GM12878 (cell line): ENCODE results near the gene CEP76. TPM values are rescaled to one million over a fixed set of nuclear protein-coding genes. Genes with fewer than 3 reads are reported as not detected.
A peak's percentile ranks its signal among the peaks of the same experiment; 100 is the strongest.

ENCODE experiments used
- ATAC-seq: fragments of 200-7000 bp; cut with Tn5 transposase; 3 replicates; pipeline ENCODE4 v1.9.1; 2020; ENCODE audit warnings: mild to moderate bottlenecking, moderate library complexity
- BruUV-seq: library from RNA; stranded (reverse); fragments of 400-500 nt; replicated peaks from 2 replicates; lab custom pipeline; 2021; lab: Mats Ljungman, UMichigan
- CTCF ChIA-PET: fragments of 300-600 bp; sonication (Branson Sonifier 250); formaldehyde crosslinking; extraction: SDS; loops from one replicate; lab custom pipeline; 2021; ENCODE audit warnings: inconsistent platforms; lab: Yijun Ruan, JAX
- POLR2A ChIA-PET: fragments of 350-600 bp; formaldehyde crosslinking; extraction: SDS; loops from one replicate; lab custom pipeline; 2021; ENCODE audit warnings: inconsistent platforms; lab: Charles Lee
- RAD21 ChIA-PET: fragments of 300-600 bp; sonication (Branson Sonifier 250); formaldehyde crosslinking; loops from one replicate; lab custom pipeline; 2023; ENCODE audit warnings: antibody characterized with exemption; ENCODE audit not compliant: unreplicated experiment; lab: Charles Lee
- SMC1A ChIA-PET: fragments of 300-600 bp; sonication (Branson Sonifier 250); formaldehyde crosslinking; loops from one replicate; lab custom pipeline; 2023; ENCODE audit not compliant: unreplicated experiment, uncharacterized antibody; lab: Charles Lee
- DNase-seq: peaks from one replicate; pipeline ENCODE4 v3.0.0-alpha.2; 2011; ENCODE audit warnings: low read depth, low spot score
- FAIRE-seq: peaks from 3 replicates; lab custom pipeline; 2011; peaks lifted over from hg19 to GRCh38; lab: Jason Lieb, UNC
- H2AFZ ChIP-seq: 2 replicates; pipeline ENCODE4 v1.6.0; 2011; ENCODE audit warnings: low read depth, low read length, control low read depth; ENCODE audit not compliant: control insufficient read depth
- H3K27ac ChIP-seq: 2 replicates; pipeline ENCODE4 v1.5.1; 2011; ENCODE audit warnings: control low read depth; ENCODE audit not compliant: control insufficient read depth, insufficient read depth
- H3K27me3 ChIP-seq, 2 experiments: replicated peaks in 1 of 2; 2 replicates each; pipeline versions ENCODE4 v1.6.0 to v1.6.1; 2011; ENCODE audit warnings: low read length in 1 of 2; ENCODE audit not compliant: control insufficient read depth in 2 of 2, insufficient read depth in 2 of 2
- H3K36me3 ChIP-seq, 2 experiments: 2 replicates each; pipeline ENCODE4 v1.5.1; 2011; ENCODE audit warnings: low read length in 1 of 2; ENCODE audit not compliant: control insufficient read depth in 2 of 2, insufficient read depth in 2 of 2
- H3K4me1 ChIP-seq: 2 replicates; pipeline ENCODE4 v1.6.1; 2011; ENCODE audit warnings: mild to moderate bottlenecking, low read length, moderate library complexity, mixed read lengths; ENCODE audit not compliant: control insufficient read depth, insufficient read depth
- H3K4me2 ChIP-seq: 2 replicates; pipeline ENCODE4 v1.6.0; 2011; ENCODE audit warnings: control low read depth; ENCODE audit not compliant: control insufficient read depth, insufficient read depth
- H3K4me3 ChIP-seq: fragments of 200-600 bp; sonication (generic); 2 replicates; pipeline ENCODE4 v1.5.1; 2016
- H3K79me2 ChIP-seq: 2 replicates; pipeline ENCODE4 v1.6.0; 2011; ENCODE audit warnings: low read length; ENCODE audit not compliant: control insufficient read depth, insufficient read depth
- H3K9ac ChIP-seq: 2 replicates; pipeline ENCODE4 v1.8.0; 2011; ENCODE audit warnings: low read length, control low read depth, mixed read lengths; ENCODE audit not compliant: control insufficient read depth, insufficient read depth
- H3K9me3 ChIP-seq: replicated peaks from 3 replicates; pipeline ENCODE4 v1.5.1; 2011; ENCODE audit warnings: mild to moderate bottlenecking, low read length; ENCODE audit not compliant: control insufficient read depth, insufficient read depth
- H4K20me1 ChIP-seq: 2 replicates; pipeline ENCODE4 v1.6.0; 2011; ENCODE audit not compliant: control insufficient read depth, insufficient read depth
- EED ChIP-seq: sonication (generic); IDR thresholded peaks from 2 replicates; pipeline ENCODE4 v1.6.1; 2016; ENCODE audit warnings: antibody characterized with exemption, low read depth
- ETV6 ChIP-seq, 2 experiments: fragments of 450-650 bp in 1 of 2; IDR thresholded peaks in 1 of 2; conservative IDR thresholded peaks in 1 of 2; 2 replicates each; pipeline ENCODE4 v1.6.1; 2014; ENCODE audit warnings: antibody characterized with exemption in 1 of 2, borderline replicate concordance in 1 of 2, low read depth in 1 of 2, mild to moderate bottlenecking in 1 of 2, moderate library complexity in 1 of 2
- FOXM1 ChIP-seq: IDR thresholded peaks from 2 replicates; pipeline ENCODE4 v1.6.1; 2012; ENCODE audit warnings: low read depth, mild to moderate bottlenecking, inconsistent platforms, low read length, moderate library complexity
- NFIC ChIP-seq: IDR thresholded peaks from 2 replicates; pipeline ENCODE4 v1.6.1; 2012; ENCODE audit warnings: low read depth, mild to moderate bottlenecking, inconsistent platforms, low read length, moderate library complexity
- POLR2AphosphoS5 ChIP-seq: IDR thresholded peaks from 2 replicates; pipeline ENCODE4 v1.6.1; 2011; ENCODE audit warnings: mild to moderate bottlenecking, low read length, inconsistent platforms
- SMC3 ChIP-seq: IDR thresholded peaks from 2 replicates; pipeline ENCODE4 v1.6.1; 2011; ENCODE audit warnings: low read length, improper control_type of control experiment, borderline replicate concordance
- WGBS: methylation state at CpG from one replicate; pipeline ENCODE4 v1.1.6; 2016; ENCODE audit warnings: low lambda C conversion rate; ENCODE audit not compliant: insufficient replicate concordance, insufficient coverage; ENCODE audit errors: missing lambda C conversion rate; 5-methylcytosine and 5-hydroxymethylcytosine counted together
- in situ Hi-C: fragments of 300-500 bp; cut with MboI; formaldehyde crosslinking; loops from 9 replicates; pipeline ENCODE4 v1.14.3; 2018; ENCODE audit warnings: mixed read lengths
- intact Hi-C: fragments of 100-400 bp; cut with micrococcal nuclease; formaldehyde crosslinking; loops from one replicate; pipeline ENCODE4 v1.14.2; 2022; ENCODE audit not compliant: unreplicated experiment
- polyA plus RNA-seq, 11 experiments: library from polyadenylated mRNA; depleted of rRNA in 4 of 11; unstranded in 6 of 11; stranded (reverse) in 5 of 11; fragments of >200 nt; fragmentation: Nextera tagmentation in 4 of 11; fragmentation: Illumina TruSeq in 1 of 11; extraction: Ambion mirVana in 4 of 11; extraction: Trizol in 1 of 11; gene quantifications; 1 replicate in 1 of 11; 2 replicates in 10 of 11; pipeline versions ENCODE4 v1.2.1 to v1.2.3, GENCODE V29; 2011 to 2016; ENCODE audit warnings: inconsistent platforms in 2 of 11, missing spikeins in 2 of 11, low read depth in 1 of 11
- total RNA-seq, 4 experiments: library from RNA; depleted of rRNA in 3 of 4; stranded (reverse); fragments of >200 nt in 3 of 4; fragmentation: Illumina TruSeq in 1 of 4; extraction: Trizol in 1 of 4; gene quantifications; 2 replicates each; pipeline versions ENCODE4 v1.2.1 to v1.2.3, GENCODE V29; 2013 to 2021
- TF ChIP-seq, protein P1 (sequence below): fragments of 450-650 bp; IDR thresholded peaks from 2 replicates; pipeline ENCODE4 v1.6.1; 2017; ENCODE audit warnings: mild to moderate bottlenecking, moderate library complexity
- TF ChIP-seq, protein P2 (sequence below): fragments of 450-650 bp; IDR thresholded peaks from 2 replicates; pipeline ENCODE4 v1.6.1; 2018; ENCODE audit warnings: mild to moderate bottlenecking, low read depth, moderate library complexity; ENCODE audit not compliant: partially characterized antibody
- TF ChIP-seq, protein P3 (sequence below), 3 experiments: IDR thresholded peaks in 2 of 3; conservative IDR thresholded peaks in 1 of 3; 2 replicates each; pipeline ENCODE4 v1.5.1; 2011; ENCODE audit warnings: low read depth in 3 of 3, low read length in 3 of 3, mild to moderate bottlenecking in 3 of 3, control low read depth in 2 of 3, moderate library complexity in 2 of 3, inconsistent platforms in 1 of 3, mixed read lengths in 1 of 3; ENCODE audit not compliant: control insufficient read depth in 2 of 3, insufficient read depth in 1 of 3; ENCODE audit errors: extremely low read depth in 1 of 3

The CEP76 gene
- total and polyA plus RNA-seq, 10 of the 15 experiments (the other 5 are each of a cell fraction or from before 2014, with no cell fraction given): 3.9 to 14.9 (median 13.2) TPM

DNA sequence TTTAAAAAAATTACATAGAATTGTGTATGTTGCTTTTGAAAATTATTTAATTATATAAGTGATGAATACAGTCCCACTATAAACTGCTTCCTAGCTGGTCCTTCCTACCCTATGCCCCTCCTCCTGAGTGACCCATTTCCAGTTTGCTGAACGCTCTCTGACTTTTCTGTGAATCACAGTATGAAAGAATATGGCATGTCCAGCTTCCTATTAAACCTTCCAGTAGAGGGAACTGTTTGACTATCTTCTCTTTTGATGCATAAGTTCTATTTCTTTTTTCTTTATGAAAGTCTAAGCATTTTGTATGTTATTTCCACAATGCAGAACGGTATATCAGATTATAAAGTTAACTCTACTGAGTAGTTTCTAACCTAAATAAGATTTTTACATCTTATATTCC lies 41.6 kb upstream of the CEP76 start:
- H3K36me3 ChIP-seq: no peaks in the 10 kb centered on the region
- intact Hi-C loops (loop anchor here (1.0 to 5.0 kb wide), 3 partner anchors 151 to 413 kb away; no protein-coding TSS in a partner anchor), in situ Hi-C loops (no loop called here)
- H3K27me3 ChIP-seq: no peaks in the 10 kb centered on the region
- ChIA-PET RAD21 (interaction anchor here (0.8 to 5.0 kb wide), 7 partner anchors 19 to 415 kb away, joined by 3 to 17 read pairs (median 6); no protein-coding TSS in a partner anchor), SMC1A (interaction anchor here (0.9 to 5.5 kb wide), 13 partner anchors 8 to 415 kb away, joined by 3 to 46 read pairs (median 5); partner anchors contain the start of gene PTPN2), CTCF (interaction anchor here (0.6 to 7.3 kb wide), 20 partner anchors 9 to 415 kb away, joined by 3 to 80 read pairs (median 4); partner anchors contain the start of gene PTPN2), POLR2A (interaction anchor here (1.3 kb wide), 1 partner anchor 147 kb away, joined by 4 read pairs; no protein-coding TSS in a partner anchor)
- no peak for DNase-seq
- peak; percentile 77 for ATAC-seq
- H3K9me3 ChIP-seq: no peaks in the 10 kb centered on the region
- no peaks in the 10 kb centered on the region for H4K20me1 ChIP-seq
- no peaks in the 10 kb centered on the region for H3K79me2 ChIP-seq
- WGBS: 0% methylated on average over 2 of the region's 2 CpGs
- H3K9ac ChIP-seq: no peak overlapping the region
- no peak overlapping the region for H3K27ac ChIP-seq
- no peak overlapping the region for H3K4me2 ChIP-seq
- no TSS peak for BruUV-seq
- no peak overlapping the region for H3K4me3 ChIP-seq
- H2AFZ ChIP-seq: no peak overlapping the region
- no peaks in the 10 kb centered on the region for H3K4me1 ChIP-seq
- FAIRE-seq: peak; percentile 70
- TF ChIP-seq, protein P1, sequence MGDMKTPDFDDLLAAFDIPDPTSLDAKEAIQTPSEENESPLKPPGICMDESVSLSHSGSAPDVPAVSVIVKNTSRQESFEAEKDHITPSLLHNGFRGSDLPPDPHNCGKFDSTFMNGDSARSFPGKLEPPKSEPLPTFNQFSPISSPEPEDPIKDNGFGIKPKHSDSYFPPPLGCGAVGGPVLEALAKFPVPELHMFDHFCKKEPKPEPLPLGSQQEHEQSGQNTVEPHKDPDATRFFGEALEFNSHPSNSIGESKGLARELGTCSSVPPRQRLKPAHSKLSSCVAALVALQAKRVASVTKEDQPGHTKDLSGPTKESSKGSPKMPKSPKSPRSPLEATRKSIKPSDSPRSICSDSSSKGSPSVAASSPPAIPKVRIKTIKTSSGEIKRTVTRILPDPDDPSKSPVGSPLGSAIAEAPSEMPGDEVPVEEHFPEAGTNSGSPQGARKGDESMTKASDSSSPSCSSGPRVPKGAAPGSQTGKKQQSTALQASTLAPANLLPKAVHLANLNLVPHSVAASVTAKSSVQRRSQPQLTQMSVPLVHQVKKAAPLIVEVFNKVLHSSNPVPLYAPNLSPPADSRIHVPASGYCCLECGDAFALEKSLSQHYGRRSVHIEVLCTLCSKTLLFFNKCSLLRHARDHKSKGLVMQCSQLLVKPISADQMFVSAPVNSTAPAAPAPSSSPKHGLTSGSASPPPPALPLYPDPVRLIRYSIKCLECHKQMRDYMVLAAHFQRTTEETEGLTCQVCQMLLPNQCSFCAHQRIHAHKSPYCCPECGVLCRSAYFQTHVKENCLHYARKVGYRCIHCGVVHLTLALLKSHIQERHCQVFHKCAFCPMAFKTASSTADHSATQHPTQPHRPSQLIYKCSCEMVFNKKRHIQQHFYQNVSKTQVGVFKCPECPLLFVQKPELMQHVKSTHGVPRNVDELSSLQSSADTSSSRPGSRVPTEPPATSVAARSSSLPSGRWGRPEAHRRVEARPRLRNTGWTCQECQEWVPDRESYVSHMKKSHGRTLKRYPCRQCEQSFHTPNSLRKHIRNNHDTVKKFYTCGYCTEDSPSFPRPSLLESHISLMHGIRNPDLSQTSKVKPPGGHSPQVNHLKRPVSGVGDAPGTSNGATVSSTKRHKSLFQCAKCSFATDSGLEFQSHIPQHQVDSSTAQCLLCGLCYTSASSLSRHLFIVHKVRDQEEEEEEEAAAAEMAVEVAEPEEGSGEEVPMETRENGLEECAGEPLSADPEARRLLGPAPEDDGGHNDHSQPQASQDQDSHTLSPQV: no peak
- TF ChIP-seq POLR2AphosphoS5 (no peak), EED (no peak), ETV6 (conservative IDR thresholded peaks at IDR 0.05 in 1 of 2, IDR thresholded peaks at IDR 0.05 in 1 of 2; ENCODE audit: borderline replicate concordance in 1 of 2, low read depth in 1 of 2) (no peak), NFIC (no peak), SMC3 (peak; percentile 74; the same call in 1 of the 2 replicates), FOXM1 (no peak)
- TF ChIP-seq, protein P2, sequence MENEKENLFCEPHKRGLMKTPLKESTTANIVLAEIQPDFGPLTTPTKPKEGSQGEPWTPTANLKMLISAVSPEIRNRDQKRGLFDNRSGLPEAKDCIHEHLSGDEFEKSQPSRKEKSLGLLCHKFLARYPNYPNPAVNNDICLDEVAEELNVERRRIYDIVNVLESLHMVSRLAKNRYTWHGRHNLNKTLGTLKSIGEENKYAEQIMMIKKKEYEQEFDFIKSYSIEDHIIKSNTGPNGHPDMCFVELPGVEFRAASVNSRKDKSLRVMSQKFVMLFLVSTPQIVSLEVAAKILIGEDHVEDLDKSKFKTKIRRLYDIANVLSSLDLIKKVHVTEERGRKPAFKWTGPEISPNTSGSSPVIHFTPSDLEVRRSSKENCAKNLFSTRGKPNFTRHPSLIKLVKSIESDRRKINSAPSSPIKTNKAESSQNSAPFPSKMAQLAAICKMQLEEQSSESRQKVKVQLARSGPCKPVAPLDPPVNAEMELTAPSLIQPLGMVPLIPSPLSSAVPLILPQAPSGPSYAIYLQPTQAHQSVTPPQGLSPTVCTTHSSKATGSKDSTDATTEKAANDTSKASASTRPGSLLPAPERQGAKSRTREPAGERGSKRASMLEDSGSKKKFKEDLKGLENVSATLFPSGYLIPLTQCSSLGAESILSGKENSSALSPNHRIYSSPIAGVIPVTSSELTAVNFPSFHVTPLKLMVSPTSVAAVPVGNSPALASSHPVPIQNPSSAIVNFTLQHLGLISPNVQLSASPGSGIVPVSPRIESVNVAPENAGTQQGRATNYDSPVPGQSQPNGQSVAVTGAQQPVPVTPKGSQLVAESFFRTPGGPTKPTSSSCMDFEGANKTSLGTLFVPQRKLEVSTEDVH: no peak
- TF ChIP-seq, protein P3, sequence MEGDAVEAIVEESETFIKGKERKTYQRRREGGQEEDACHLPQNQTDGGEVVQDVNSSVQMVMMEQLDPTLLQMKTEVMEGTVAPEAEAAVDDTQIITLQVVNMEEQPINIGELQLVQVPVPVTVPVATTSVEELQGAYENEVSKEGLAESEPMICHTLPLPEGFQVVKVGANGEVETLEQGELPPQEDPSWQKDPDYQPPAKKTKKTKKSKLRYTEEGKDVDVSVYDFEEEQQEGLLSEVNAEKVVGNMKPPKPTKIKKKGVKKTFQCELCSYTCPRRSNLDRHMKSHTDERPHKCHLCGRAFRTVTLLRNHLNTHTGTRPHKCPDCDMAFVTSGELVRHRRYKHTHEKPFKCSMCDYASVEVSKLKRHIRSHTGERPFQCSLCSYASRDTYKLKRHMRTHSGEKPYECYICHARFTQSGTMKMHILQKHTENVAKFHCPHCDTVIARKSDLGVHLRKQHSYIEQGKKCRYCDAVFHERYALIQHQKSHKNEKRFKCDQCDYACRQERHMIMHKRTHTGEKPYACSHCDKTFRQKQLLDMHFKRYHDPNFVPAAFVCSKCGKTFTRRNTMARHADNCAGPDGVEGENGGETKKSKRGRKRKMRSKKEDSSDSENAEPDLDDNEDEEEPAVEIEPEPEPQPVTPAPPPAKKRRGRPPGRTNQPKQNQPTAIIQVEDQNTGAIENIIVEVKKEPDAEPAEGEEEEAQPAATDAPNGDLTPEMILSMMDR (IDR thresholded peaks at IDR 0.05 in 2 of 3, conservative IDR thresholded peaks at IDR 0.05 in 1 of 3; ENCODE audit: control insufficient read depth in 2 of 3, extremely low read depth in 1 of 3, insufficient read depth in 1 of 3, low read depth in 3 of 3, low read length in 3 of 3): peak; percentile 25 to 62 (median 53); a peak in 5 of 6 replicates
